CD8-positive, alpha-beta memory T cell (primary cell): ENCODE data around the gene LPCAT1. TPM values are rescaled to one million over a fixed set of nuclear protein-coding genes. Genes with fewer than 3 reads are reported as not detected.

Source experiments
- CTCF ChIA-PET: fragments of 350-600 bp; sonication (Branson Sonifier 250); formaldehyde crosslinking; loops from one replicate; lab custom pipeline; 2021; ENCODE audit warnings: antibody characterized with exemption; lab: Charles Lee
- POLR2A ChIA-PET: fragments of 350-600 bp; sonication (Branson Sonifier 250); formaldehyde crosslinking; loops from one replicate; lab custom pipeline; 2021; ENCODE audit warnings: antibody characterized with exemption; lab: Charles Lee
- DNase-seq, 5 donors: peaks; one replicate each; pipeline versions ENCODE4 v3.0.0 to v3.0.0-alpha.2; 2020 to 2022; ENCODE audit warnings: mixed read lengths in 1 of 5
- H3K27ac ChIP-seq: one replicate; pipeline ENCODE4 v1.7.0; 2013; ENCODE audit warnings: low read depth, mild to moderate bottlenecking, low read length, moderate library complexity
- H3K27me3 ChIP-seq: 2 replicates; pipeline ENCODE4 v1.7.0; 2013; ENCODE audit warnings: low read length, mild to moderate bottlenecking; ENCODE audit not compliant: insufficient read depth, poor library complexity, severe bottlenecking
- H3K36me3 ChIP-seq: 2 replicates; pipeline ENCODE4 v1.7.0; 2013; ENCODE audit warnings: mild to moderate bottlenecking, low read length, moderate library complexity; ENCODE audit not compliant: insufficient read depth
- H3K4me1 ChIP-seq: 2 replicates; pipeline ENCODE4 v1.7.0; 2013; ENCODE audit warnings: mild to moderate bottlenecking, low read length, moderate library complexity; ENCODE audit not compliant: insufficient read depth
- H3K4me3 ChIP-seq: 2 replicates; pipeline ENCODE4 v1.7.0; 2013; ENCODE audit warnings: mild to moderate bottlenecking, low read length
- H3K9me3 ChIP-seq: 2 replicates; pipeline ENCODE4 v1.7.0; 2013; ENCODE audit warnings: mild to moderate bottlenecking, low read length
- H3K27ac Mint-ChIP-seq, 8 donors: one replicate each; pipeline ENCODE4 v1.8.0; 2020 to 2021; ENCODE audit warnings: mixed read lengths in 8 of 8, mild to moderate bottlenecking in 6 of 8, inconsistent platforms in 3 of 8, moderate library complexity in 3 of 8
- H3K27me3 Mint-ChIP-seq, 2 donors: one replicate each; pipeline ENCODE4 v1.8.0; 2020 to 2021; ENCODE audit warnings: mixed read lengths in 2 of 2, mild to moderate bottlenecking in 1 of 2, moderate library complexity in 1 of 2
- H3K36me3 Mint-ChIP-seq, 3 donors: one replicate each; pipeline ENCODE4 v1.8.0; 2020 to 2021; ENCODE audit warnings: mixed read lengths in 3 of 3, inconsistent platforms in 1 of 3, mild to moderate bottlenecking in 1 of 3
- H3K4me1 Mint-ChIP-seq, 3 donors: one replicate each; pipeline ENCODE4 v1.8.0; 2020 to 2021; ENCODE audit warnings: mixed read lengths in 3 of 3, inconsistent platforms in 1 of 3, mild to moderate bottlenecking in 1 of 3
- H3K4me3 Mint-ChIP-seq, 7 donors: one replicate each; pipeline ENCODE4 v1.8.0; 2020 to 2021; ENCODE audit warnings: mixed read lengths in 7 of 7, mild to moderate bottlenecking in 6 of 7, moderate library complexity in 4 of 7, inconsistent platforms in 2 of 7
- H3K9me3 Mint-ChIP-seq, 5 donors: one replicate each; pipeline ENCODE4 v1.8.0; 2020 to 2022; ENCODE audit warnings: mixed read lengths in 5 of 5, mild to moderate bottlenecking in 3 of 5, moderate library complexity in 2 of 5, inconsistent platforms in 1 of 5
- polyA plus RNA-seq: library from polyadenylated mRNA; unstranded; fragments of 300-500 nt; fragmentation: Illumina TruSeq; gene quantifications from one replicate; pipeline ENCODE4 v1.2.3, GENCODE V29; 2021
- total RNA-seq, 2 experiments: library from RNA; stranded (reverse); gene quantifications; one replicate each; pipeline ENCODE4 v1.2.3, GENCODE V29; 2021

LPCAT1 gene
- total and polyA plus RNA-seq, 3 experiments from 2014 or later = 92.5 to 101 (median 95.9) TPM

DNA sequence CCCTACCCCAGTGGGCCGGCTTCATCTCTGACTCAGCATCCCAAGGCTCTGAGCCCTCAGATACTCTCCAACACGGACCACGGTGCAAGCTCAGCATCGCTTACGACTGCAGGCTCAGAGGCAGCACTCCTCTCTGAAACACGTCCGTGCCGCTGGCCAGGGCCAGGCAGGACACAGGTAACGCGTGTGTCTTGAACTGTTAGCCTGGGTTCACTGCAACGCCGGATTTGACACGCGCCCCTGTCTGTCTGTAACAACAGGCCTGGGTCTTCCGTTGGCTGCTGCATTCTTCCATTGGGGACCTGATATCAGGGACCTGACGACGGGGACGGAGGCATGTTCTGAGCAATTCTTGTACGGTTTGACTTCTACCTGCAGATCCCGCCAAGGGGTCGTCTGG, 84.9 kb downstream of the LPCAT1 start:
- Mint-ChIP-seq H3K4me3 (no peak overlapping the region), H3K27ac (no peak overlapping the region), H3K9me3 (peaks cover 0 to 8% (median 6%) of the 10 kb centered on the region in 5 donors), H3K36me3 (peaks cover 0 to 6% (median 0%) of the 10 kb centered on the region in 3 donors), H3K4me1 (peaks cover 0 to 4% (median under 1%) of the 10 kb centered on the region in 3 donors), H3K27me3 (peaks cover 31 to 59% of the 10 kb centered on the region in 2 donors)
- Histone ChIP-seq H3K27ac (no peak overlapping the region), H3K36me3 (no peaks in the 10 kb centered on the region), H3K9me3 (no peaks in the 10 kb centered on the region), H3K4me1 (no peaks in the 10 kb centered on the region), H3K27me3 (peaks cover 9% of the 10 kb centered on the region), H3K4me3 (no peak overlapping the region)
- POLR2A ChIA-PET = no interaction called here
- no peak for DNase-seq
- CTCF ChIA-PET = no interaction called here

DNA sequence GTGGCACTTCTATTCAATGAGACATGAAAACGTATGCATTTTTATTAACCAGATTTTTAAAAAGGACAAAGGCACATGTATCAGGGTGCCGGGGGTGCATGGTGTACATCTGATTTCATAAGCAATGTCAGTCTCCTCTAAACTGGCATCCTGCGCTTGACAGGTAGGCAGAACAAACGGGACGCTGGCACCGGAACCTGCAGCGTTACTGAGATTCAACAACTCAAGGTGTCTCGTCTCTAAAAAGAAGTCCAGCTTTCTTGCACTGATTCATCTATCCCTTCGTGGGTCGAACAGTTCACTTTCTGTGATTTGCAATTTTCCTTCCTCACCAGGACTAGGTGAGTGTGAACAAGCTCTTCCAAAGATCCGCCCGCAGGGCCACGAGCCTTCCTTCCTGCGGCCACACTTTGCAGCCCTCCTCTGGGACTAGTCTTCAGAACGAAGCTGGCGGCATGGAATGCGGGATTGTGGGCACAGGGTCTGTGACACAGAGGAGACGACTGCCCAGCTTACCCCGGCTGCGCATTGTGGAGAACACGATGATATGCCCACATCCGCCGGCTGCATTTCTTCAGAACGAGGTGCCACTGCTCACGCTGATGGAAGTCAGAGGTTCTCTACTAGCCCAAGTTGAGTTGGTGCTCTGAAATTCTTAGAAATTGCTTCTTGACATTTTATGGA, 85.7 kb downstream of the LPCAT1 start:
- ChIA-PET POLR2A (interaction anchor here (0.6 kb wide), 1 partner anchor 319 kb away, joined by 3 read pairs; no protein-coding TSS in a partner anchor), CTCF (no interaction called here)
- DNase-seq = no peak
- Mint-ChIP-seq H3K4me3 (no peak overlapping the region), H3K9me3 (peaks cover 0 to 11% (median 7%) of the 10 kb centered on the region in 5 donors), H3K27ac (no peak overlapping the region), H3K36me3 (peaks cover 0 to 10% (median 0%) of the 10 kb centered on the region in 3 donors), H3K27me3 (peaks cover 30 to 57% of the 10 kb centered on the region in 2 donors), H3K4me1 (no peaks in the 10 kb centered on the region)
- Histone ChIP-seq H3K27ac (no peak overlapping the region), H3K36me3 (no peaks in the 10 kb centered on the region), H3K4me1 (no peaks in the 10 kb centered on the region), H3K9me3 (no peaks in the 10 kb centered on the region), H3K4me3 (no peak overlapping the region), H3K27me3 (peaks cover under 1% of the 10 kb centered on the region)

DNA sequence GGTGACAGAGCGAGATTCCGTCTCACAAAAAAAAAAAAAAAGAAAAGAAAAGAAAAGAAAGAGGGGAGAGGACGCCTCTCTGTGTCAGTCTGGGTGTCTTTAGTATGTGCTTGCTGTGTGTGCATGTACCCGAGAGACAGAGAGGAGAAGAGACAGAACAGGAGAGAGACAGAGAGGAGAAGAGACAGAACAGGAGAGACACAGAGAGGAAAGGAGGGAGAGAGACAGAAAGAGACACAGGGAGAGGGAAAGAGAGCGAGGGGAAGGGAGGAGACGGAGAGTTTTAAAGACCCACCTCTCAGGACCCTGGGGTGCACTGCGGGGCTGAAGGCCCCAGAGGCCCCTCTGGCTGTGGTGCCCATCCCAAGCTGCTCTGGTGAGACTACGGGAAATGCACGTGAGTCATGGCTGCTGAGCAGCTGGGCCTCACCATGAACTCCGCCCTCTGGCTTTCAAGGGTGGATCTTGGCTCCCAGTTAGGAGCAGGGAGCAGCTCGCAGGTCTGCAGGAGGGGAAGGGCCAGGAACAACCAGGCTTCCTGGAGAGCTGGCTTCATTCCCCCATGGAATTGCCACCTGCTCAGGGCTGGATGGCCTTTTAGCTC, 86.4 kb downstream of the LPCAT1 start:
- H3K27ac ChIP-seq = no peak overlapping the region
- Mint-ChIP-seq H3K4me1 (no peaks in the 10 kb centered on the region), H3K27ac (no peak overlapping the region), H3K27me3 (peaks cover 26 to 50% of the 10 kb centered on the region in 2 donors), H3K36me3 (peaks cover 0 to 10% (median 0%) of the 10 kb centered on the region in 3 donors), H3K4me3 (no peak overlapping the region), H3K9me3 (peaks cover 0 to 11% (median 7%) of the 10 kb centered on the region in 5 donors)
- H3K36me3 ChIP-seq = no peaks in the 10 kb centered on the region
- H3K4me3 ChIP-seq = no peak overlapping the region
- DNase-seq = no peak
- CTCF ChIA-PET = no interaction called here
- POLR2A ChIA-PET = interaction anchor here (0.6 kb wide), 1 partner anchor 318 kb away, joined by 3 read pairs; no protein-coding TSS in a partner anchor
- no peaks in the 10 kb centered on the region for H3K27me3 ChIP-seq
- no peaks in the 10 kb centered on the region for H3K4me1 ChIP-seq
- H3K9me3 ChIP-seq = no peaks in the 10 kb centered on the region

DNA sequence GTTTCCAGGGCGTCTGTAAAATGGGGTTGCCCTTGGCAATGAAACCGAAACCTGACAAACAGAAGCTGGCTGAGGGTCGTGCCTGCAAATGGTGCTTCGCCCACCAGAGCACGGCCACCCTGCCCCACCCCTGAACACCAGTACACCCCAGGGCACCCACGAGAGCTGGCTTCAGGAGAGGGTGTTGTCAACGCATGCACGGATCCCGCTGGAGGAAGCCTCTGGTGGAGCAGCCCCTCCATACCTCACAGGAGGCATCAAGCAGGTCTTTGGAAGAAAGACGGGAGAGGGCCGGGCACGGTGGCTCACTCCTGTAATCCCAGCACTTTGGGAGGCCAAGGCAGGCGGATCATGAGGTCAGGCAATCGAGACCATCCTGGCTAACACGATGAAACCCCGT, 87.1 kb downstream of the LPCAT1 start:
- H3K27me3 Mint-ChIP-seq = peaks cover 25 to 46% of the 10 kb centered on the region in 2 donors
- H3K27ac Mint-ChIP-seq = no peak overlapping the region

DNA sequence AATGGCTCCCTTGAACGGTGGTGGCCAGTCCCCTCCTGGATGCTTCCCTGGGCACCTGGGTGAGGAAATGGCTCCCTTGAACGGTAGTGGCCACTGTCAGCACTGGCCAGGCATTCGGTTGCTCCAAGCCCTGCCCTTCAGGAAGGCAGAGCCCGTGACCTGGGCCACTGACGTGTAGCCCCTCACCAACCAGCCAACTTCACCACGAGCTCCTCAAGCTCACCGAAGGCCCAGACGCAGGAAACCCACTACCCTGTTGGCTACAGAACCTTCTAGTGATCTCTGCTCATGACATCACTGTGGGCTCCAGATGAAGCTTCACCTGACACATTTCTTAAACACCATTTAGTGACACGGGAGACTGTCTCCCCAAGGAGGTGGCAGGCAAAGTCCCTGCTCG, 87.7 kb downstream of the LPCAT1 start:
- Mint-ChIP-seq H3K4me3 (no peak overlapping the region), H3K27me3 (peaks cover 22 to 39% of the 10 kb centered on the region in 2 donors), H3K9me3 (peaks cover 0 to 11% (median 7%) of the 10 kb centered on the region in 5 donors), H3K36me3 (peaks cover 0 to 10% (median 0%) of the 10 kb centered on the region in 3 donors), H3K27ac (no peak overlapping the region), H3K4me1 (no peaks in the 10 kb centered on the region)
- POLR2A ChIA-PET = no interaction called here
- Histone ChIP-seq H3K27ac (no peak overlapping the region), H3K36me3 (no peaks in the 10 kb centered on the region), H3K27me3 (no peaks in the 10 kb centered on the region), H3K4me1 (no peaks in the 10 kb centered on the region), H3K9me3 (no peaks in the 10 kb centered on the region), H3K4me3 (no peak overlapping the region)
- DNase-seq = no peak
- CTCF ChIA-PET = no interaction called here

More for the DNA sequence above, 87.1 kb downstream of the LPCAT1 start:
- Mint-ChIP-seq H3K4me1 (no peaks in the 10 kb centered on the region), H3K36me3 (peaks cover 0 to 10% (median 0%) of the 10 kb centered on the region in 3 donors), H3K9me3 (peaks cover 0 to 11% (median 7%) of the 10 kb centered on the region in 5 donors), H3K4me3 (no peak overlapping the region)
- no peaks in the 10 kb centered on the region for H3K27me3 ChIP-seq
- no peak overlapping the region for H3K4me3 ChIP-seq
- POLR2A ChIA-PET = no interaction called here
- H3K4me1 ChIP-seq = no peaks in the 10 kb centered on the region
- H3K36me3 ChIP-seq = no peaks in the 10 kb centered on the region
- no peak overlapping the region for H3K27ac ChIP-seq
- DNase-seq = no peak
- no peaks in the 10 kb centered on the region for H3K9me3 ChIP-seq
- CTCF ChIA-PET = no interaction called here

DNA sequence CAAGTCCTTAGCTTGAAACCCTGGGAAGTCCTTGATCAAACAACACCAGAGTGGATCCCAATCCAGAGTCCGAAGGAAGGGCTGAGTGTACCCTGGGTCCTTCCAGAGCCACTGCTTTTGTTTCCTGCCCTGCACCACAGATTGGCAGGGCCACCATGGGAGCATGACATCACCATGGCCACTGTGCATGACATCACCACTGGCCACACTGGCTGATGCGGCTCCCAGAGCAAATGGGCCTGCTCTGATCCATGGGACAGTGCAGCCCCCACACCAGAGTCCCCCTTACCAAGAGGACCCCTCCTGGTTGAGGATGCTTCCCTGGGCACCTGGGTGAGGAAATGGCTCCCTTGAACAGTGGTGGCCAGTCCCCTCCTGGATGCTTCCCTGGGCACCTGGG, 88.4 kb downstream of the LPCAT1 start:
- no peaks in the 10 kb centered on the region for H3K9me3 ChIP-seq
- no peak overlapping the region for H3K27ac ChIP-seq
- Mint-ChIP-seq H3K4me1 (no peaks in the 10 kb centered on the region), H3K27ac (no peak overlapping the region), H3K4me3 (no peak overlapping the region), H3K9me3 (peaks cover 0 to 12% (median 7%) of the 10 kb centered on the region in 5 donors), H3K36me3 (peaks cover 0 to 10% (median 0%) of the 10 kb centered on the region in 3 donors), H3K27me3 (peaks cover 19 to 34% of the 10 kb centered on the region in 2 donors)
- ChIA-PET POLR2A (no interaction called here), CTCF (no interaction called here)
- H3K27me3 ChIP-seq = no peaks in the 10 kb centered on the region
- H3K36me3 ChIP-seq = no peaks in the 10 kb centered on the region
- no peak for DNase-seq
- H3K4me3 ChIP-seq = no peak overlapping the region
- H3K4me1 ChIP-seq = no peaks in the 10 kb centered on the region

DNA sequence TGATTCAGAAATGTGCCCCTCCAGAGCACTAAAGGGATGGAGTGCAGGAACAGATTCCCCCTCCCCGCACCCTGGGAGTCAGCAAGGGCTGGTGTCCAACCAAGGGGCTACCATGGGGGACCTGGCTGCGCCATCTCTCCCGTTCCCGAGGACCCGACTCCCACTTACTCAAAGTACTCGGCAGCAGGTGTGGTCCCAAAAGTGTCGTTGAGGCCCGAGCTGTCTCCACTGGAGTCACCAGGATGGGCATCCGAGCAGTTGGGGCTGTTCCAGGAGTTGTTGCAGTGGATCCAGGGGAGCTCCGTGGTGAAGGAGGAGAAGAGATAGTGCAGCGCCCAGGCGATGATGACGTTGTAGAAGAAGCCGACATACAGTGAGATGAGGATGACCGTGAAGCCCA, 91.5 kb downstream of the LPCAT1 start:
- no peak for DNase-seq
- H3K4me1 Mint-ChIP-seq = no peaks in the 10 kb centered on the region
- Histone ChIP-seq H3K27me3 (no peaks in the 10 kb centered on the region), H3K36me3 (no peaks in the 10 kb centered on the region), H3K4me3 (no peak overlapping the region), H3K4me1 (no peaks in the 10 kb centered on the region), H3K27ac (no peak overlapping the region), H3K9me3 (peaks cover 11% of the 10 kb centered on the region)
- H3K27me3 Mint-ChIP-seq = peaks cover 13 to 14% of the 10 kb centered on the region in 2 donors
- H3K4me3 Mint-ChIP-seq = no peak overlapping the region
- ChIA-PET CTCF (no interaction called here), POLR2A (no interaction called here)
- H3K9me3 Mint-ChIP-seq = peaks cover 15 to 36% (median 20%) of the 10 kb centered on the region in 5 donors
- peaks cover 2 to 15% (median 3%) of the 10 kb centered on the region in 3 donors for H3K36me3 Mint-ChIP-seq
- no peak overlapping the region for H3K27ac Mint-ChIP-seq

DNA sequence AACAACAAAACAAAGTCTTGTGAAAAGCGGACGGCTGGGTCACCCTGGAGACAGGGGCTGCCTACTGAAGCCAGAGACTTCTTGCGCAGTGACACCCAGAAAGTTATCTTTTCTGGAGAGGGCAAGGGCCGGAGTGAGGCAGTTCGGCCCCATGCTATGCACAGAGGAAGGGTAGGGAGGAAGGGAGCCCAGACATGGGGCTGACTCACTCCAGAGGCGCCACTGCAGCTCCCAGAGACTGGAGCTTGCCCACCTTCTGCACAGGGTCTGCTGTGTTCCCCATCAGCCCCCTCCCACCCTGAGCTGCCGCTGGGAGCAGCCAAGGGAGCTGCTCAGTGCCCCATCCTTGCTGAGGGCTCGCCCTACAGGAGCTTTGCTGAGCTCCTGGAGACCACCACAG, 91.9 kb downstream of the LPCAT1 start:
- peaks cover 11% of the 10 kb centered on the region for H3K9me3 ChIP-seq
- ChIA-PET POLR2A (no interaction called here), CTCF (no interaction called here)
- Mint-ChIP-seq H3K4me3 (no peak overlapping the region), H3K27ac (no peak overlapping the region), H3K4me1 (no peaks in the 10 kb centered on the region), H3K36me3 (peaks cover 2 to 17% (median 3%) of the 10 kb centered on the region in 3 donors), H3K9me3 (peaks cover 19 to 39% (median 24%) of the 10 kb centered on the region in 5 donors), H3K27me3 (peaks cover 11 to 12% of the 10 kb centered on the region in 2 donors)
- no peaks in the 10 kb centered on the region for H3K4me1 ChIP-seq
- no peaks in the 10 kb centered on the region for H3K27me3 ChIP-seq
- no peak overlapping the region for H3K27ac ChIP-seq
- no peak for DNase-seq
- H3K36me3 ChIP-seq = no peaks in the 10 kb centered on the region
- H3K4me3 ChIP-seq = no peak overlapping the region
